GM18520 (cell line): ENCODE measurements around the gene MYO18B.

ENCODE experiments used
- ATAC-seq: cut with Tn5 transposase; IDR thresholded peaks from one replicate; pipeline ENCODE4 v1.9.1; 2021; ENCODE audit not compliant: unreplicated experiment

MYO18B gene

GRCh38 chr22:25896592-25896991, 154.6 kb downstream of the MYO18B start:
- ATAC-seq, result no peak

DNA sequence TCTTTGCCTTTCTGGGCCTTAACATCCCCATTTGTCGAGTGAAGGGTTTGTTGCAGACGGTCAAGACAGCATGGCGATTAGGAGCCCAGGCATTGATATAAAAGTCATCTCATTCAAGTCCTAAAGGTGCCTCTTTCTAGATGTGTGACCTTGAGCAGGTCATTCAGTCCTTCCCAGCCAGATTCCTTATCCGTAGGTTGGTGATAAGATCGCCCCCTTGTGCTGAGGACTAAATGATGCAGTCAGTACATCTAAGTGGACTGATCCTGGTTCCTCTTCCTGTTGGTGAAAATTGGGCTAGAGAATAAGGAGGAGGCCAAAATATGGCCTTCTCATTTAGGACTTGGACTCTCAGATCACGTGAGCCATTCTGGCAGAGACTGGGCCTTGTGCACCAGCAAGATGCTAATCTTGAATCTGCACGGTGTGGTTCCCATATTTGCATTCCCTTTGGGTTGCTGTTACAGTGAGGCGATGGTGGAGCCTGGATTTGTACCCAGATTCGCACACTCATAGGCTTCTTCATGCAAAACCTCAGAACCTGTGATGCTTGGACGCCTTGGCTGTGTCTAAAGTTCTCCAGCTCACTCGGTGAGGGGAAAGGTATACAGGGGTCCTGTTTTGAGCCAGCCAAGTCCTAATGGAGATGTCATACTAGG, 156.8 kb downstream of the MYO18B start:
- no peak for ATAC-seq

DNA sequence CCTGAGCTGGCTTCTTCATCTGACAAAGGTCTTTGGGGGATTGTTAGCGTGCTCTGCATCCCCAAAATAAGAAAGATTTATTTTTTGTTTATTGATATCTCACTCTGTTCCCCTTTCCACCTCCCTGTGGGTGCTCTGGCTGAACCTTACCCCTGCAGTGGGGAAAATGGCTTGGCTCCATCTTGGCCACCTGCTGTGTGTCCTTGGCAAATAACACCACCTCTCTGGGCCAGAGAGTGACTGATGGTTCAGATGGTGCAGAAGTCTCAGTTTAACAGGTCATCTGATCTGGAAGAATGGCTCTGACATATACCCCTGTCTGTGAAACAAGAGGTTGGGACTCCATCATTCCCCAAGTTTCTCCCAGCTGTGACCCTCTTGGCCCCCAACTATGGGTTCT, 157.6 kb downstream of the MYO18B start:
- no peak for ATAC-seq

GRCh38 chr22:25900390-25900789, 158.4 kb downstream of the MYO18B start:
- no peak for ATAC-seq

GRCh38 chr22:25900880-25901279, 158.9 kb downstream of the MYO18B start:
- no peak for ATAC-seq

DNA sequence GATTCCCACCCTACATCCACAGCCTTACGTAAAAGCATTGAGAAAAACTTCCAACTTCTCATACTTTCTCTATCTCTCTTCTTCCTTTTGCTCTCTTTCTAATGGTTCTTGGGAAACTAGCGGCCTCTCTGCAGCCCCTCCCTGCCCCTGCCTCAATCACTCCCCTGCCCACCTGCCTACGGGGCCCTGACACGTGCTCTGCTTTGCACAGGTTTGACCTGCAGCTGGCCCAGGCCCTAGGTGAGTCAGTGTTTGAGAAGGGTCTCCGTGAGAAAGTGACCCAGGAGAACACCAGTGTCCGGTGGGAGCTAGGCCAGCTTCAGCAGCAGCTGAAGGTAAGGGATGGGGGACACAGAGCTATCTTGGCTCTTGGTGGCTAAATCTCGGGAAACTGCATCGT, 160.4 kb downstream of the MYO18B start:
- ATAC-seq, result no peak

GRCh38 chr22:25903294-25903693, 161.3 kb downstream of the MYO18B start:
- ATAC-seq, result no peak

DNA sequence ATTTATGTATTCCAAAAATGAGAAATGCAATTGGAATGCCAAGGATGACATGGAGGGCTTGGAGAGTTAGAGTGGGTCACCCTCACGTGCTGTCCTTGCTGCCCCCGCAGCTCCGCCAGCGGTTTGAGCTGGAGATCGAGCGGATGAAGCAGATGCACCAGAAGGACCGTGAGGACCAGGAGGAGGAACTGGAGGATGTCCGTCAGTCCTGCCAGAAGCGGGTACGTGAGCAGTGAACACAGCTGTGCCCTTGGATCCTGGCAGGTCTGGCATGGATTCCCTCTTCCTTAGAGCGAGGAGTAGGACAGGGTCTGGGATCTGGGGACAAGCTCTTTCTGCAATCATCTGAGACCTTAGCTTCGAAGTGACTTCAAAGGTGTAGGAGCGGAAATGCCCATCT, 166.2 kb downstream of the MYO18B start:
- no peak for ATAC-seq

DNA sequence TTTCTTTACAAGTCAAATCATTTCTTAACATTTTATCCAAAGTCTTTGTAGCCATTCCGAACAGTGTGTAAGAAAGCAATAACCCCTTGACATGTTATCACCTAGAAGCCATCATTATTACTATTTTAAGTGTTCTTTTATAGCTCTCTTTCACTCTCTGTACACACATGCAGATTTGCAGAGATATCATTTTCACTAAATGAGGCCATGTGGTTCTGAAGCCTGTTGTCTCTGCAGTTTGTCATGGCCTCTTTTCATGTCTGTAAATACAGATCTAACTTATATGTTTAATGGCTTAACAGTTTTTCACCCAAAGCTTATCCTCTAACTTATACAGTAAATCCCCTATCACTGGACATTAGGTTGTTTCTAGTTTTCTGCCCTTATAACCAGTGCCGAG, 166.8 kb downstream of the MYO18B start:
- no peak for ATAC-seq

- no peak for ATAC-seq
Observed at GRCh38 chr22:25909614-25910387, 167.8 kb downstream of the MYO18B start.

DNA sequence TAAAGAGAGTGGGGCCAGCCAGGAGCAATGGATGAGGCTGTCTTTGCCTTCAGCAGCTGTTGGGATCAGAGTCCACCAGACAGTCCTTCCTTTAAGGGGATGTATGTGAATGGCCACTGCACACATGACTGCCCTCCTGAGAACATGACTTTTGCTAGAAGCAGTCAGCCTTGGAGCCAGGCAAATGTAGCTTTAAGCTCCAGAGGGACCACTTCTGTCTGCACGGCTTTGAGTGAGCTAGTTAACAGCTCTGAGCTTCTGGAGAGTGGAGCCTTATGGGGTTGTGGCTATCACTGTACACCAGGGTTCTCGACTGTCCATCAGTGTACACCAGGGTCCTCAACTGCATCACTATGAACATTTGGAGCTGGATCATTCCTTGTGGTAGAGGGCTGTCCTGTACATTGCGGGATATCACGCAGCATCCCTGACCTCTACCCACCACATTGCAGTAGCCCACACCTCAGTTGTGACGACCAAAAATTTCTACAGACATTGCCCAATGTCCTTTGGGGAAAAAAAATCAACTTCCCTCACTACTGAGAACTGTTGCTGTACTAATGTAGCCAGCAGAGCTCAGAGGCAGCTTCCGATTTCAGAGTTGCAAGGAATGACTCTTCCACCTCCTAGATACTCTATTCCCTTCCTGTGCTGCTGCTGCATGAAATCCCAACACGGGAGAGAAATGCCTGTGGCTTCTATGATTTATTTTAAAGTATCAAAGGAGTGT, 169.4 kb downstream of the MYO18B start:
- ATAC-seq, result no peak

DNA sequence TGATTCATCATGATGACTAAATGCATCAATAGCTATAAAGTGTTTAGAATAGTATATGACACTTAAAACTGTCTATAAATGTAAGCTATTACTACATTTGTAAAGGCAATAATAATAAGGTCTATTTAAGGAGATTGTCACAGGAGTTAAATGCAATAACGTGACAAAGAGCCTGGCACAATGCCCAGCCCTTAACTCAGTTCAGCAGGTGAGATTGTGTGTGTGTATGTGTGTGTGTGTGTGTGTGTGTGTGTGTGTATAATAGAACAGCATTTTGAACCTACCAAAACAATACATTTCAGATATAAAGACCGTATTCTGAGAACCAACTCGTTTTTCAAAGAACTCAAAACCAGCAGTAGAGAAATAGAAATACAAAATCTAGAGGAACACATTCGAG, 177.5 kb downstream of the MYO18B start:
- no peak for ATAC-seq

DNA sequence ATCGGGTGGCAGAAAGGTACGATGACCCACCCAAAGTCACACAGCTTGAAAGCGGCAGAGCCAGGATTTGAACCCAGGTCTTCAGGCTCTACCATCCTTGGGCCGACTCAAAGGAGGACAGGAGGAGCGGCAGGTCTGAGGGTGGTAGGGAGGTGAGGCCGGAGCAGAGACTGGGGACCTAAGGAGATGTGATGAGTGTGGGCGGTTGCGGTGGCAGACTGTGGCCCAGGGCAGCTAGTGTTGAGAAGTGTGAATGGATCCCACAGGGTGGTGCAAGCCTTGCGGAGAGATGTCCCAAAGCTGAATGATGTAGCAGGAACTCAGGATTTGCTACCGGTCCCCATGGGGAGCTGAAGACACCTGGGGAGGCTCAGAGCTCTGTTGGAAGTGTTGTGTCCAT, 180.2 kb downstream of the MYO18B start:
- ATAC-seq, result no peak

GRCh38 chr22:25923914-25924313, 181.9 kb downstream of the MYO18B start:
- ATAC-seq, result no peak

DNA sequence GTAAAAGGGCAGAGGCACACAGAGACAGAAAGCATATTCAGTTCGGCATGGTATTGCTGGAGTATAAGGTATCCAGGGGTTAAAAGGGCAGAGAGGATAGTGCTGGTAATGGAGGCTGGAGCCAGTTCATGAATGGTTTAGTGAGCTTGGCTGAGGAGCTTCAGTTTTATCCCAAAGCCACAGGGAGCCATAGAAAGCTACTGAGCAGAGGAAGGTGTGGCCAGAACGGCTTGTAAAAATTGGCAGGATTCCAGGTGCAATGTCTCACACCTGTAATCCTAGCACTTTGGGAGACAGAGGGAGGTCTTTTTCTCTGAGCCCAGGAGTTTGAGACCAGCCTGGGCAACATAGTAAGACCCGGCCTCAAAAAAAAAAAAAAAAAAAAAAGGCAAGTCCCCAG, 186.1 kb downstream of the MYO18B start:
- ATAC-seq, result no peak

DNA sequence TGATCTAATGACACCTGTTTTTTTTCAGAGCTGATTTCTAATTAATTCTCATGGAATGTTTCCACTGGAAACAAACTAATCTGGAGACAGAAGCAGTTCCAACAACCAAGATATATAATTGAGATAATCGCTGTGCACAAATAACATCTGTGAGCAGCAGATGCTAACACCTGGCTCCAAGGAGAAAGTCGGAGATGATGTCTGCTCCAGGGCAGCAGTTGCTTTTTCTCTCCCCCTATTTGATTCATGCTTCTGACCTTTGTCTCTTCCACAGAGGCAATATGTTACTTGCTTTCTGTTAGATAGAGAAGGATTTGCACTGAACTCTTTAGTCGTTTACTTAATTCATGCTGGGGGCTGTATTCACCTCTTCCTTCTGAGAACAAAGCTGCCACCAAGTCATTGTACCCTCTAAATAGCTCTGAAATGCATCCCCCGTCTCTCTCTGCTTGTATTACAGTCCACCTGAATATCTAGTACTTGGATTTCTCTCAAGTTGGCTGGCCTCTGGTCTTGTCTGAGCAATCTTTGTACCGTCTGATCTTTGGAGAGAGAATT, 187.4 kb downstream of the MYO18B start:
- ATAC-seq, result no peak

GRCh38 chr22:25930083-25930482, 188.1 kb downstream of the MYO18B start:
- ATAC-seq, result no peak

DNA sequence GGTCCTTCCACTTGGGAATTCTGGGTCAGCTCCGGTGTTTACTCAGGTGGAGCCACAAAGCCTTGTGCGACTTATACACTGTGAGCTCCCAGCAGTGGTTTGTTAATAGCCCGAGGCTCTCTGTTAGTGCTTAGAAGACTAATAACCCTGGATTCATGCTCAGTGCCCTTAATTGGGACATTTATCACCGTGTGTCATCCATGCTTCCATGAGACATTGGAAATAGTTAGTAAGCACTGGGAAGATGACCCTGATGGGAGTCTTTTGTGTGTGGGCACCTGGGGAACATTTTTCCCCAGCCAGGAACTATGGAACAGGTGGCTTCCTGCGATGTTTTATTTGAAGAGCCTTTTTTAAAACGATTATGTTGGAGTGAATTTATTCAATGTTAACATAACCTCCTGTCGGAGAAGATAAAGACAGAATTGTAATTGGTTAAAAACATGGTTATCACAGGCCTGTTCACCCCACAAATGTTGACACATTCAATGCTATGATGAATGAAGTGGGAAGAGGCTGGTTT, 188.9 kb downstream of the MYO18B start:
- no peak for ATAC-seq

GRCh38 chr22:25933158-25933788, 191.3 kb downstream of the MYO18B start:
- ATAC-seq, result no peak

DNA sequence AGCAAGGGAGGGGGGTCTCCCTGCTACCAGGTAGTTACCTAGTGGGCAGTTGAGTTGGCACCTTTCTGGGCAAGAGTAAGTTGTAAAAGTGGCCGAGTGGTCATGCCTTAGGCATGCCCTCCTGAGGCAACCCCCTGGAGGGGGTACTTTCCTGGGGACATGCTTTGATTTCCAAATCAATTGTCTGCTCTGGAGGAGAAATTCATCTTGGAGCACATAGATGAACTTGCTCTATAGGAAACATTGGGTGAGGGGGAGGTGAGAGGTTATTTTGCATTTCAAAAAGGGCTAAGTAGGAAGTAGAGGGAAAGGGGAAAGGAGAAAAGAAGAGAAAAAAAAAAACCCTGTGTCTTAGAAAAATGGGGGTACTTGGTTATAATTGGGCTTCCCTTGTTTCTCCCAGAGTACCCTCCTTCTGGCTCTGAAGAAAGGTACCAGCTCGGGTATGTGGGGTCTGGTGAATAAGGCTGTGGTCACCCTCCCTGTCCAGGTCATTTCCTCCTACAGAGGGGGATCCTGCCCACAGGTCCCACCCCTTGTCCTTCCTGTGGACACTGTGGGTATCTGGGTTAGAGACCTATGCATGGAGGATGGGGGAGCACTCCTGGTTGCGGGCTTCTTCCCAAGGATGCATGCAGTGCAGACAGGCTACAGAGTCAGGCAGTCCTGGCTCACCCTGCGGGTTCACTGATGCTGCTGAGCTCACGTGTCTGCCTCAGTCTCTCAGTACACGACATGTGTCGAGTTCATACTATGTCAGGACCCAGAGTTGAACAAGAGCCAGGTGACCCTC, 193.5 kb downstream of the MYO18B start:
- no peak for ATAC-seq
